NOMO-1 (cell line): Measurements from ENCODE around the gene CARD11.

Experiments
- DNase-seq, 2 experiments: peaks; one replicate each; lab custom pipeline; 2025; ENCODE audit not compliant: unreplicated experiment in 2 of 2; lab: John Stamatoyannopoulos, UW

CARD11 gene

GRCh38 chr7:2913760-2914387, 129.8 kb downstream of the CARD11 start:
- no peak for DNase-seq

- no peak for DNase-seq
Observed at GRCh38 chr7:2912684-2913439, 130.8 kb downstream of the CARD11 start.

- no peak for DNase-seq
Observed at GRCh38 chr7:2911466-2911865, 132.2 kb downstream of the CARD11 start.

- no peak for DNase-seq
Observed at GRCh38 chr7:2909471-2910039, 134.1 kb downstream of the CARD11 start.

GRCh38 chr7:2909043-2909442, 134.6 kb downstream of the CARD11 start:
- DNase-seq, result no peak

- no peak for DNase-seq
Observed at GRCh38 chr7:2908103-2908683, 135.5 kb downstream of the CARD11 start.

- no peak for DNase-seq
Observed at GRCh38 chr7:2906197-2906931, 137.3 kb downstream of the CARD11 start.

- DNase-seq, result no peak
Observed at GRCh38 chr7:2905500-2905899, 138.2 kb downstream of the CARD11 start.

- DNase-seq, result no peak
Observed at GRCh38 chr7:2905027-2905426, 138.6 kb downstream of the CARD11 start.

- no peak for DNase-seq
Observed at GRCh38 chr7:2904202-2904601, 139.5 kb downstream of the CARD11 start.

- DNase-seq, result no peak
Observed at GRCh38 chr7:2903682-2904162, 139.9 kb downstream of the CARD11 start.

- no peak for DNase-seq
Observed at GRCh38 chr7:2897023-2897422, 146.6 kb downstream of the CARD11 start.

GRCh38 chr7:2896131-2896530, 147.5 kb downstream of the CARD11 start:
- DNase-seq, result no peak

- DNase-seq, result peak; percentile 11 to 13
Observed at GRCh38 chr7:2894118-2894940, 149.3 kb downstream of the CARD11 start.

GRCh38 chr7:2893411-2893861, 150.2 kb downstream of the CARD11 start:
- DNase-seq, result no peak

GRCh38 chr7:2892549-2892948, 151.1 kb downstream of the CARD11 start:
- DNase-seq, result no peak

- no peak for DNase-seq
Observed at GRCh38 chr7:2887816-2888215, 155.9 kb downstream of the CARD11 start.

- DNase-seq, result peak; percentile 31 to 36
Observed at GRCh38 chr7:2886900-2887299, 156.8 kb downstream of the CARD11 start.

GRCh38 chr7:2886391-2886790, 157.3 kb downstream of the CARD11 start:
- no peak for DNase-seq

- DNase-seq, result no peak
Observed at GRCh38 chr7:2884161-2884560, 159.5 kb downstream of the CARD11 start.
